ENCODE measurements around the gene THAP8.

DNA sequence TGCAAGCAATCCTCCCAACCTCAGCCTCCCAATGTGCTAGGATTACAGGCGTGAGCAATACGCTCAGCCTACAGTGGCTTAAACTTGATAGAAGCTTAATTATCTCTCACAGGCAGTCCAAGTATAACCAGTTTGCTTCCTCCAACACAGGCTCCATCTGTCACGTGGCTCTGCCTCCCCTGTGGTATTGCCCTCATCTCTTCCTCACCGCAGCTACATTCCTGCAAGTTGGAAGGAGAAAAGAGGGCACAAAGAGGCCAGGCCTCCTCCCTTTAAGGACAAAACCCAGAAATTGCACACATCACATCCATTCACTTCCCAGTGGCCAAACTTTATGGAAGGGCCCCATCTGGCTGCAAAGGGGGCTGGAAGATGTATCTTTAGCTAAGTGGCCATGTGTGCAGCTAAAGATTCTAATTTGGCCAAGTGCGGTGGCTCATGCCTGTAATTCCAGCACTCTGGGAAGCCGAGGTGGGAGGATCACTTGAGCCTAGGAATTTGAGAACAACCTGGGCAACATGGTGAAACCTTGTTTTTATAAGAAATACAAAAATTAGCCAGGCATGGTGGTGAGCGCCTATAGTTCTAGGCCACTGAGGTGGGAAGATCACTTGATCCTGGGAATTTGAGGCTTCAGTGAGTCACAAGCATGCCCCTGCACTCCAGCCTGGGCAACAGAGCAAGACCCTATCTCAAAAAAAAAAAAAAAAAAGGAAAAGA is 62.2 kb downstream of the THAP8 start:
- TF ChIP-seq, protein P1, sequence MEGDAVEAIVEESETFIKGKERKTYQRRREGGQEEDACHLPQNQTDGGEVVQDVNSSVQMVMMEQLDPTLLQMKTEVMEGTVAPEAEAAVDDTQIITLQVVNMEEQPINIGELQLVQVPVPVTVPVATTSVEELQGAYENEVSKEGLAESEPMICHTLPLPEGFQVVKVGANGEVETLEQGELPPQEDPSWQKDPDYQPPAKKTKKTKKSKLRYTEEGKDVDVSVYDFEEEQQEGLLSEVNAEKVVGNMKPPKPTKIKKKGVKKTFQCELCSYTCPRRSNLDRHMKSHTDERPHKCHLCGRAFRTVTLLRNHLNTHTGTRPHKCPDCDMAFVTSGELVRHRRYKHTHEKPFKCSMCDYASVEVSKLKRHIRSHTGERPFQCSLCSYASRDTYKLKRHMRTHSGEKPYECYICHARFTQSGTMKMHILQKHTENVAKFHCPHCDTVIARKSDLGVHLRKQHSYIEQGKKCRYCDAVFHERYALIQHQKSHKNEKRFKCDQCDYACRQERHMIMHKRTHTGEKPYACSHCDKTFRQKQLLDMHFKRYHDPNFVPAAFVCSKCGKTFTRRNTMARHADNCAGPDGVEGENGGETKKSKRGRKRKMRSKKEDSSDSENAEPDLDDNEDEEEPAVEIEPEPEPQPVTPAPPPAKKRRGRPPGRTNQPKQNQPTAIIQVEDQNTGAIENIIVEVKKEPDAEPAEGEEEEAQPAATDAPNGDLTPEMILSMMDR (IDR thresholded peaks at IDR 0.05; ENCODE audit: low read depth, low read length) = no peak
- no peak for TF ChIP-seq POLR2A (IDR thresholded peaks at IDR 0.05; ENCODE audit: extremely low read depth, insufficient read length)
